HEK293T (cell line): ENCODE measurements around the gene RPL10A.

Experiments
- ARNT ChIP-seq: fragments of 450-650 bp; IDR thresholded peaks from 2 replicates; pipeline ENCODE4 v1.6.1; 2017; ENCODE audit warnings: mild to moderate bottlenecking
- BHLHE40 ChIP-seq: fragments of 450-650 bp; IDR thresholded peaks from 2 replicates; pipeline ENCODE4 v1.6.1; 2016; ENCODE audit warnings: mild to moderate bottlenecking, moderate library complexity, borderline replicate concordance
- FOXA1 ChIP-seq: fragments of 450-650 bp; IDR thresholded peaks from 2 replicates; pipeline ENCODE4 v1.6.1; 2016; ENCODE audit warnings: mild to moderate bottlenecking
- FOXK2 ChIP-seq: fragments of 450-650 bp; IDR thresholded peaks from 2 replicates; pipeline ENCODE4 v1.6.1; 2016; ENCODE audit warnings: mild to moderate bottlenecking
- FOXM1 ChIP-seq: fragments of 450-650 bp; IDR thresholded peaks from 2 replicates; pipeline ENCODE4 v1.6.1; 2017; ENCODE audit warnings: mild to moderate bottlenecking, borderline replicate concordance
- L3MBTL2 ChIP-seq: fragments of 450-650 bp; conservative IDR thresholded peaks from 2 replicates; pipeline ENCODE4 v1.6.1; 2016; ENCODE audit warnings: mild to moderate bottlenecking
- LEF1 ChIP-seq: fragments of 450-650 bp; IDR thresholded peaks from 2 replicates; pipeline ENCODE4 v1.6.1; 2017; ENCODE audit warnings: mild to moderate bottlenecking, borderline replicate concordance
- NFRKB ChIP-seq: fragments of 450-650 bp; IDR thresholded peaks from 2 replicates; pipeline ENCODE4 v1.6.1; 2016; ENCODE audit warnings: mild to moderate bottlenecking, moderate library complexity
- SP1 ChIP-seq: fragments of 450-650 bp; IDR thresholded peaks from 2 replicates; pipeline ENCODE4 v1.6.1; 2017
- SUZ12 ChIP-seq: fragments of 450-650 bp; IDR thresholded peaks from 2 replicates; pipeline ENCODE4 v1.6.1; 2016; ENCODE audit warnings: mild to moderate bottlenecking
- TARDBP ChIP-seq: fragments of 450-650 bp; IDR thresholded peaks from 2 replicates; pipeline ENCODE4 v1.6.1; 2016

DNA sequence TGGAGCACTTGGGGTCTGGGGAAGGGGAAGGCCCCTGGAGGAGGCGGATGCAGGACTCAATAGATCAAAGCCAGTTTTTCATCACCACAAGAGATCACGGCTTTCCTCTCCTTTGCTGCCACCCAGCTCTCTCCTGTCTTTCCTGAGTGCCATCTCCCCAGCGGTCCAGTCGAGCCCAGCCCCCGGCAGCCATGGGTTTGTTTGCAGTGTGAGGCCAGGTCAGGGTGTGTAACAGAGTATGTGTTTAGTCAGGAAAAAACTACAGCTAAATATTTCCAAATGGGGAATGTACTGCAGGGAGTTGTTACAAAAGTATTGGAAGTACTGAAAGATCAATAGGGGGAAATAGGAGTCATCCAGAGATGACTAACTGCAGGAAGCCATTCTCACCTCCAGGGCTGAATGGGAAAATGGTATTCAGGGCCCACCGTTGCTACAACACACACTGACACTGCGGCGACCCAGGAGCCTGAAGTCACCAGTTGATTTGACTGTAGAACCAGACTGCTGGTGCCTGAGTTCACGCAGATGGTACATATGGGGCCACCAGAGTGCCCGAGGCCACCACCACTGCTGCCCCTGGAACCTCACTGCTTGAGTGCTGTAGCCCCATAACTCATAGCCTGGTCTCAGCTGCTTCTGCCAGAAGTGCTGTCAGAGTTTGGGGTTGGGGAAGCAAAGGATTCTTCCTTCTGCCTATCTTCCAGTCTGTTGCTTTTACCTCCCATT, 39.6 kb upstream of the RPL10A start:
- TF ChIP-seq SP1 (no peak), L3MBTL2 (no peak), FOXM1 (no peak), ARNT (no peak), BHLHE40 (no peak), FOXK2 (no peak), FOXA1 (no peak), TARDBP (no peak), LEF1 (no peak), NFRKB (no peak), SUZ12 (no peak)
